DMS79 treated with DMSO at 0.1 percent for 48 hours (cell line): ENCODE measurements around the gene DGKA.
"Not testable (repeated sequence)": the region's sequence is repeated elsewhere in the genome, so short reads cannot be mapped to it uniquely, and the experiment has no call there.

Experiments
- DNase-seq: peaks from one replicate; lab custom pipeline; 2025; lab: John Stamatoyannopoulos, UW

DGKA gene

GRCh38 chr12:55930771-55931316 is at the start of gene DGKA:
DGKA (plus strand) TSS chr12:55931162; CDS start chr12:55936504, 5,342 bp downstream.
- DNase-seq, result peak; percentile 15

DNA sequence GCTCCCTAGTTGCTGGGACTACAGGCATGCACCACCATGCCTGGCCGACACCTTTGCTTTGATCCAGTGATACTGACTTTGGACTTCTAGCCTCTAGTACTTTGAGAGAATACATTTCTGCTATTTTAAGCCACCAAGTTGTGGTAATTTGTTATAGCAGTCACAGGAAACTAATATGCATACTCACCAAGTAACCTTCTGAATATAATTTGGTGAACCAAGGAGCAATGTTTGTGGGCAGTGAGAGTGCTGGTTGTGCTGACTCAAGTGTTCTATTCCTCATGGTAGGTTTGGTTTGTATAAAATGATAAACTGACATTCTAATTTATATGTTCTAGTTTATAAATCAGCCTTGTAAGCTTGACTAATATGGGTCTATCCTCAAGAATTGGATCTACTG is 45.8 kb upstream of the DGKA start:
- no peak for DNase-seq

DNA sequence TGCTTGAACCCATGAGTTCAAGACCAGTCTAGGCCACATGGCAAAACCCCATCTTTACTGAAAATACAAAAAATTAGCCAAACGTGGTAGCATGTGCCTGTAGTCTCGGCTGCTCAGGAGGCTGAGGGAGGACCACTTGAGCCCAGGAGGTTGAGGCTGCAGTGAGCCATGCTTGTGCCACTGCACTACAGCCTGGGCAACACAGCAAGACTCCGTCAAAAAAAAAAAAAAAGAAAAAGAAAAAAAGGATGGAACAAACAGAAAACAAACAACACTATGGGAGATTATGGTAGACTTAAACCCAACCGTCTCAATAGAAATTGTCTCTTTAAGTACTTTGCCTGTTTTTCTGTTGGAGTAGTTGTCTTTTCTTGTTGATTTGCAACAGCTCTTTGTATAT is 39.7 kb upstream of the DGKA start:
- no peak for DNase-seq

DNA sequence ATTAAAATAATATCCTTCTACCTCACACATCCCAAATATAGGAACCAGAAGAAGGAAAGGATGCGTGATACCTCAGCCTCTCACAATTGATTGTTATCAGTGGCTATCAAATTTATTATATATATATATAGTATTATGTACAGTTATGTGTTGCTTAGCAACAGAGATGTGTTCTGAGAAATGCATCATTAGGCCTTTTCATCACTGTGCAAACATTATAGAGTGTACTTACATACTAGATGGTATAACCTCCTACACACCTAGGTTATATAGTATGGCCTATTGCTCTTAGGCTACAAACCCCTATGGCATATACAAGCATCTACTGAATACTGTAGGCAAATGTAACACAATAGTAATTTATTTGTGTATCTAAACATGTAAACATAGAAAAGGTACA is 37.2 kb upstream of the DGKA start:
- no peak for DNase-seq

- DNase-seq, result no peak
Measured at GRCh38 chr12:55899082-55899481, 31.9 kb upstream of the DGKA start.

DNA sequence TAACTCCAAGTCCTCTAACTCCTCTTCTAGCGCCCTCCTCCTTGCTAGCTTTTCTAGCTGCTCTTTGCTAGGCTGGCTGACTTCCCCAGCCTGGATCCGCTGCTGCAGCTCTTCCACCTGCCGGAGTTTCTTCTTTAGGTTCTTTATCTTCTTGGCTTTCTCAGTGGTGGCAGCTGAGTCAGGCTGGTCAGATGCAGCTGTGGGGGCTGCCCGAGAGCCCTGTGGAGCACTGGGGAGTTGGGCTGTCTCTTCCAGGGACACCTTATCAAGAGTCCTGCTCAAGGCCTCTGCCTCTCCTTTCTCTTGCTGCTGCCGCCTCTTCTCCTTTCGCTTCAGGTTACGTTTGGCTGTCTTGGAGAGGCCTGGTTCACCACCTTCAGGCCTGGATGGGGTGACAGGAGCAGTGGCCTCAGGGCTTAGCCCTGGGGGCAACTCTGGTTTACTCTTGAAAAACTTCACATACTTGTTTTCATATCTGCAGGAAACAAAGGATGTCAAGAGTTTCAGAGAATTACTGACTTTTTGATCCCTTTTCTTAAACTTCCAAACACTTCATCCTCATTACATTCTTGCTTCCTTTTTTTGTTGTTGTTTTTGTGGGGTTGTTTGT is 29.0 kb upstream of the DGKA start:
- no peak for DNase-seq

DNA sequence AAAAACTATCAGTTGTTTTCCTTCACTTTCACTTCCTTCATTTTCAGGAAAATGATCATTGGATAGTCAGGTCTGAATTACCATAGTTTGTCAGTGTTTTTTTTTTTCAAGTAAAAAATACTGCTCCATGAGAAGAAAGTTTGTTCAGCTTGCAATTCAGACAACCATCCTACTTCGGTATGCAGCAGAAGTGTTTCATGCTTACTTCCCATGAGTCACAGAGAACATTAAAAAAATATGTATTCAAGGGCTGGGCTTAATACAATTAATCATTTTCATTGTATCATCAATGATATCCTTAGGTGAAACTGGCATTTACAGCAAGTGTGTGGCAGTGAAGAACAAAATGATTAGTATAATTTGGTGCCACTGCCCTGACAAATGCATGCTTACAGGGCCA is 24.9 kb upstream of the DGKA start:
- no peak for DNase-seq

GRCh38 chr12:55908726-55909512 is 22.0 kb upstream of the DGKA start:
- DNase-seq, result no peak

DNA sequence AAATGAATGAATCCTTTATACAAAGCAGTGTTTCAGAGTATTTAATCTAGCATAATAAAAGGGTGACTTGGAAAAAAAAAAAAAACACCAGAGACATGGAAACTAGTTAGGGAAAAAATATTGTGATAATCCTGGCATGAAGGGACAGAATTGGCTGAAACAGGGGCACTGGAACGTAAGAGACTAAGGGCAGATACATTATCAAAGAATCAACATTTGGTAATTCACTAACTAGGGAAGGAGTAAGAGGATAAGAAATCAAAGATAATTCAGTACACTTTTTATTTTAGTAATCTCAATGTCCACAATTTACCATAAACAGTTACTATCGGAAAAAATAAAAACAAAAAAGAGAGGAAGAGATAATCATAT is 21.5 kb upstream of the DGKA start:
- DNase-seq, result no peak

DNA sequence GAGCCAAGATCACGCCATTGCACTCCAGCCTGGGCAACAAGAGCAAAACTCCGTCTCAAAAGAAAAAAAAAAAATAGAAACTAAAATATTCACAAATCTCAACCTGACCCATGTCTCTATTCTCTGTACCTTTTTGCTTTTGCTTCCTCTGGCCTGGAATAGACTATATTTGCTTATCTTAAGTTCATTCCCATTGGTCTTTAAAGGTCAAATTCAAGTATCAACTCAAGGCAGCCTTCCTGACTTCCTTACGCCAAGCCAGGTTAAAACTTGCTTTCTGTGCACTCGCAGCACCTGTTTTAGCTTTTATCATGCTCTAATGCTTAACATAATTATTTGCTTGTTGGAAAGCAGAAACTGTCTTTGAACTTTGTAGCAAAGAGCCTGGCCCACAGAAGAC is 18.1 kb upstream of the DGKA start:
- DNase-seq, result no peak

DNA sequence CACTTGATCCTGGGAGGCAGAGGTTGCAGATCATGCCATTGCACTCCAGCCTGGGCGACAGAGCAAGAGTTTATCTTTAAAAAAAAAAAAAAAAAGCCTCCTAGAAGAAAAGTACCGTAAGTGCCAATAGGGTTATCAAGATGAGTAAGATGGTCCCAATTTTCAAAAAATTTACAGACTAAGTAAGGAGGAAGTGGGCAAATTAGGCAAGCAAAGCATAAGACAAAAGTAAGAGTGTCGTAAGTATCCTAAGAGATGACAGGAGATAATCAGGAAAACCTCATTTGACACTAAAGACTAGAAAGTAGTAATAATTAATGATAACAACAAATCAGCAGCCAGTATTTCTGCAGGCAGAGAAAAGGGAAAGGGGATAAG is 15.5 kb upstream of the DGKA start:
- no peak for DNase-seq

GRCh38 chr12:55919032-55919431 is 11.9 kb upstream of the DGKA start:
- not testable (repeated sequence) for DNase-seq

DNA sequence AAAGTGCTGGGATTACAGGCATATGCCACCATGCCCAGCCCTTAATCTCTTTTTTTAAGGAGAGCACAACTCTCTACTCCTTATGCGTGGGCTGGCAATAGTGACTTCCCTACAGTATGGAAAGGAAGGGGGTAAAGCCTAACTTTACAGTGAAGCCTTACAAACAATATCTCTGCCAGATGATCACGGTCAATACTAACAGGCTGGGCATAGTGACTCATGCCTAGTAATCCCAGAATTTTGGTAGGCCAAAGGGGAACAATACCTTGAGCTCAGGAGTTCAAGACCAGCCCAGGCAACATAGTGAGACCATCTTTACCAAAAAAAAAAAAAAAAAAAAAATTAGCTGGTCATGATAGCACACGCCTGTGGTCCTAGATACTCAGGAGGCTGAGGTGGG is 8.8 kb upstream of the DGKA start:
- no peak for DNase-seq

GRCh38 chr12:55923648-55924047 is 7.3 kb upstream of the DGKA start:
- not testable (repeated sequence) for DNase-seq

- no peak for DNase-seq
Measured at GRCh38 chr12:55925371-55925770, 5.6 kb upstream of the DGKA start.

DNA sequence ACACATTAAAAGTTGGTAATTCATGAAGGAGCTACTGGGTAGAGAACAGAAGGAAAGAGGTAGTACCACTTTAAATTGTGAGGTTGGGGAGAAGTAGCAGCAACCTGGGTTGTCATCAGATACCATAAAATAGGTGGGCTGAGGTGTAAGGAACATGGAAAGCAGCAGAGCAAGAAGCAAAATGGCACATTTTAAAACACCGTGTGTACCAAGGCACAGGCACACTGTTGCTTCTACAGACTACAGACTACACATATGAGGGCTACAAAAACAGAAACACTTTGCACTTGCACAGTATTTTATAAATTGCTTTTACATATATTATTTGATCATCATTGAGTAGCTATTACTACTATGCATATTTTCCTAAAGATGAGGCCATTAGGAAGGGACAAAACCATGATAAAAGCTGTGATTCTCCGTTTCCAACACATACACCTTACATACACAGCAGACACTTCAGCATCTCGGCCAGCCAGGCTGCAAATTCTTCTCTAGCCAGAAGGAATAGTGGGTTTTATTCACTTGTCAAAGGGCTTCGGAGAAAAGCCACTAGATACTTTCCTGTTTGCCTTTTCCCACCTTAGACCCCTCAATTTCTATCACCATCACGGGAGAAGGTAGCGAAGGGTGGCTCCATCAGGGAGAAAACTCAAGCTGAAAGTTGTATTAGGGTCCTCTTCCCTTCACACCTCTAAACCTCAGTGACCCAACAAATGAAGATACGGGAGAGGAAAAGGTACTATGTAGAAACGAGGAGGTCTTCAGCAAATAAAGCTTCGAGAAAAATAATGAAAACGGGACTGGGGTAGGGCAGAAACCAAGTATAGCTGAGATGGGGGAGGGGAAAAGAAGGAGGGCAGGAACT is 4.9 kb upstream of the DGKA start:
- DNase-seq, result no peak

- peak; percentile 73 for DNase-seq
Measured at GRCh38 chr12:55926738-55927587, 4.0 kb upstream of the DGKA start.

DNA sequence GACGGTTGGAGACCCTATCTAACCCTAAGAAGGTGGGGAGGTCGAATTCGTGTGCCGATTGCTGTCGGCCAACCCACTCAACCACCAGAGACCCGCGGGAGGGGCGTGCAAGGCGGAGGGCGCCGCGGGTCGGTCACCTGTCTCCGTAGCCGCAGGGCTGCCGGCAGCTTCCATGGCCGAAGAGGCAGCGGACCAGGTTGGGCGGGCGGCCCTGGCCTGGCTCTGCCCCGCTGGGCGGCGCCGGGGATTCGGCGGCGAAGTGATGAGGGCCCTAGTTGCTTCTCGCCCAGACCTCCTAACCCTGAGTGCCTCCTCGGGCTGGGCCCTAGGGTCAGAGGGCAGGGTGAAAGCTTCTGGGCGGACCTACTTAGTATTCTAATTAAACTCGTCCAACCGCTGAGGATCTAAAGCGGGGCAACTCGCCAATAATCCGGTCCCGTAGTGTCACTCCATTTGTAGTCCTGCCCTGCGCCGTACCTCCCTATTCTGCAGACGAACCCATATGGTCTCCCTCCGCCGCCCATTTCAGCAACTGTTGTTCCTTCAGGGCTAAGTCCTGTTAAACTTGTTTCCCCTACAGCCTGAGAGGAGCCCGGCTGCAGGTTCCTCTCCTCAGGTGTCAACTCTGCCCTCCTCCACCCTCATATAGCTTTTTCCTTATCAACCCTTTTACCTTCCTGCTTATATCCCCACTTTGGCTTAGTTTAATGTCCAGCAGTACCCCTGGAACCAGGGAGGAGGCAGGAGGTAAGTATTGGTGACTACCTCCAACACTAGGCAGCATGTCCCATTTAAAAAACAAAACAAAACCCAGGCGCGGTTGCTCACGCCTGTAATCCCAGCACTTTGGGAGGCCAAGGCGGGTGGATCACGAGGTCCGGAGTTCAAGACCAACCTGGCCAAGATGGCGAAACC is 3.1 kb upstream of the DGKA start, which contains the start of gene PYM1:
Gene PYM1, minus strand, starts transcription at position 307 of the 915 bp plus-strand sequence. Its CDS starts 133 bp downstream, at position 174.
- peak; percentile 40 for DNase-seq

DNA sequence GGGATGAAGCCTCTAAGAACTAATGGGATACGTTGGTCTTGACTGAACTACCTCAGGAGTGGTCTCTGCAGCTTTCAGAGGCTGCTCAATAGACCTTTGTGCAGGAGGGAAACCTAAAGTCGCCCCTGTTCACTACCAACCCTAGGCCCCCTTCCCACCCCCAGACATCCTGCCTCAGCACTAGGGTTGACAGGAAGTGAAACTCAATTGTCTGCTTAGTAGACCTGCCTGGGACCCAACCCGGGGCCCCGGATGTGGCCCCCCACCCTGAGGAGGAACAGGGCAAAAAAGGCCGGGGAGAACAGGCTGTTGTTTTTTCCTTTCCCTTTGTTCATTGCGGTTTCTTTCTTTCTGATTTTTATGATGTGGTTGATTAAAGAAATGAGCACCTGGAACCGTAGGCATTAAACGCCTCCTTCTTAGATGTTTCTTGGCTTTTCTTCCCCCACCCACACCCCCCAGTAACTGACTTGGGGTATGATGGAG is 1.6 kb upstream of the DGKA start:
- DNase-seq, result no peak

GRCh38 chr12:55931317-55931779 is 386 bp downstream of the DGKA start:
- DNase-seq, result no peak
